Activated CD8-positive, alpha-beta memory T cell treated with anti-CD3 and anti-CD28 coated beads, Interleukin-2, amount 50 U/mL, for 24 hours (primary cell): Measurements from ENCODE around the gene ATG4C.
"Not testable (repeated sequence)": the region's sequence is repeated elsewhere in the genome, so short reads cannot be mapped to it uniquely, and the experiment has no call there.

Experiments
- DNase-seq: peaks from one replicate; pipeline ENCODE4 v3.0.0-alpha.2; 2020; ENCODE audit errors: extremely low read depth

Gene ATG4C

GRCh38 chr1:62783736-62784508 lies at the start of gene ATG4C:
Gene ATG4C, plus strand, starts transcription at chr1:62784132. Its CDS starts 19,655 bp downstream, at chr1:62803787.
- DNase-seq, result peak; percentile 80

GRCh38 chr1:62735491-62736171 lies 48.3 kb upstream of the ATG4C start:
- no peak for DNase-seq

- not testable (repeated sequence) for DNase-seq
These were observed 43.2 kb upstream of the ATG4C start for GRCh38 chr1:62740701-62741100.

GRCh38 chr1:62744611-62745577 lies 39.0 kb upstream of the ATG4C start:
- DNase-seq, result no peak

- DNase-seq, result no peak
These were observed 37.7 kb upstream of the ATG4C start for GRCh38 chr1:62746086-62746808.

- no peak for DNase-seq
These were observed 37.2 kb upstream of the ATG4C start for GRCh38 chr1:62746809-62747138.

GRCh38 chr1:62753031-62753965 lies 30.6 kb upstream of the ATG4C start:
- no peak for DNase-seq

GRCh38 chr1:62754938-62755337 lies 29.0 kb upstream of the ATG4C start:
- DNase-seq, result not testable (repeated sequence)

- DNase-seq, result not testable (repeated sequence)
These were observed 27.6 kb upstream of the ATG4C start for GRCh38 chr1:62756255-62756884.

GRCh38 chr1:62759232-62759875 lies 24.6 kb upstream of the ATG4C start:
- not testable (repeated sequence) for DNase-seq

- DNase-seq, result not testable (repeated sequence)
These were observed 23.7 kb upstream of the ATG4C start for GRCh38 chr1:62760021-62760782.

- DNase-seq, result not testable (repeated sequence)
These were observed 22.6 kb upstream of the ATG4C start for GRCh38 chr1:62761223-62761870.

GRCh38 chr1:62762027-62762426 lies 21.9 kb upstream of the ATG4C start:
- DNase-seq, result not testable (repeated sequence)

GRCh38 chr1:62765981-62766380 lies 18.0 kb upstream of the ATG4C start:
- DNase-seq, result no peak

- DNase-seq, result not testable (repeated sequence)
These were observed 15.4 kb upstream of the ATG4C start for GRCh38 chr1:62768551-62768950.

GRCh38 chr1:62772607-62773295 lies 11.2 kb upstream of the ATG4C start:
- no peak for DNase-seq

- no peak for DNase-seq
These were observed 9.9 kb upstream of the ATG4C start for GRCh38 chr1:62774006-62774405.
